K562 (cell line): ENCODE results near the gene SUGP1. TPM values are rescaled to one million over a fixed set of nuclear protein-coding genes. Genes with fewer than 3 reads are reported as not detected.

Source experiments
- ATAC-seq: fragments of 200-7000 bp; cut with Tn5 transposase; 3 replicates; pipeline ENCODE4 v1.9.1; 2020; ENCODE audit warnings: moderate library complexity
- BruUV-seq: library from RNA; stranded (reverse); fragments of 400-500 nt; replicated peaks from 2 replicates; lab custom pipeline; 2021; lab: Mats Ljungman, UMichigan
- CTCF ChIA-PET: fragments of 300-600 bp; formaldehyde crosslinking; extraction: SDS; loops from one replicate; lab custom pipeline; 2021; ENCODE audit warnings: low intra/inter-chr PET ratio; lab: Yijun Ruan, JAX
- POLR2A ChIA-PET: fragments of 300-600, 350-650 bp; sonication (Branson Sonifier 250); formaldehyde crosslinking; extraction: SDS; loops from one replicate; lab custom pipeline; 2021; ENCODE audit warnings: antibody characterized with exemption, inconsistent platforms; lab: Yijun Ruan, JAX
- DNase-seq, 4 experiments: peaks; one replicate each; pipeline versions ENCODE4 v3.0.0 to v3.0.0-alpha.2; 2011 to 2018; ENCODE audit warnings: low spot score in 3 of 4, mixed read lengths in 3 of 4; ENCODE audit errors: extremely low read depth in 1 of 4
- FAIRE-seq: peaks from 2 replicates; lab custom pipeline; 2011; peaks lifted over from hg19 to GRCh38; lab: Jason Lieb, UNC
- H2AFZ ChIP-seq: 2 replicates; pipeline ENCODE4 v1.6.0; 2011; ENCODE audit warnings: low read depth, low read length, control low read depth, inconsistent platforms
- H3K27ac ChIP-seq: fragments of 200-600 bp; 3 replicates; pipeline ENCODE4 v1.8.0; 2011; ENCODE audit warnings: low read depth, mild to moderate bottlenecking, control low read depth, inconsistent platforms, low read length, moderate library complexity, mixed read lengths; ENCODE audit errors: extremely low read depth
- H3K27me3 ChIP-seq, 2 experiments: fragments of 300-600 bp in 1 of 2; 2 replicates in 1 of 2; 3 replicates in 1 of 2; pipeline versions ENCODE4 v1.6.0 to v1.8.0; 2011; ENCODE audit warnings: inconsistent platforms in 2 of 2, low read length in 2 of 2, mild to moderate bottlenecking in 1 of 2, mixed read lengths in 1 of 2, moderate library complexity in 1 of 2; ENCODE audit not compliant: control insufficient read depth in 2 of 2, insufficient read depth in 2 of 2
- H3K36me3 ChIP-seq: fragments of 300-600 bp; 3 replicates; pipeline ENCODE4 v1.8.0; 2011; ENCODE audit warnings: mild to moderate bottlenecking, low read length, inconsistent platforms; ENCODE audit not compliant: control insufficient read depth, insufficient read depth
- H3K4me1 ChIP-seq, 2 experiments: fragments of 200-600 bp in 1 of 2; replicated peaks in 1 of 2; 2 replicates in 1 of 2; 3 replicates in 1 of 2; pipeline versions ENCODE4 v1.5.1 to v1.8.0; 2011; ENCODE audit warnings: inconsistent platforms in 2 of 2, low read length in 2 of 2, mild to moderate bottlenecking in 1 of 2, mixed read lengths in 1 of 2, moderate library complexity in 1 of 2; ENCODE audit not compliant: control insufficient read depth in 2 of 2, insufficient read depth in 2 of 2
- H3K4me2 ChIP-seq: 2 replicates; pipeline ENCODE4 v1.6.1; 2011; ENCODE audit warnings: low read length, control low read depth, inconsistent platforms, mixed read lengths; ENCODE audit not compliant: insufficient read depth
- H3K4me3 ChIP-seq: fragments of 200-600 bp; sonication (generic), shearing (Covaris generic); 2 replicates; pipeline ENCODE4 v1.5.1; 2016; ENCODE audit warnings: control low read depth, inconsistent platforms
- H3K79me2 ChIP-seq: fragments of 200-600 bp; 3 replicates; pipeline ENCODE4 v1.8.0; 2011; ENCODE audit warnings: low read length, inconsistent platforms; ENCODE audit not compliant: control insufficient read depth, insufficient read depth
- H3K9ac ChIP-seq, 2 experiments: 2 replicates each; pipeline versions ENCODE4 v1.6.0 to v1.6.1; 2011; ENCODE audit warnings: low read depth in 2 of 2, low read length in 2 of 2, control low read depth in 1 of 2, inconsistent platforms in 1 of 2, mild to moderate bottlenecking in 1 of 2, mixed read lengths in 1 of 2; ENCODE audit not compliant: insufficient read depth in 1 of 2
- H3K9me1 ChIP-seq: one replicate; pipeline ENCODE4 v1.6.0; 2011; ENCODE audit warnings: inconsistent platforms, mild to moderate bottlenecking, low read length, moderate library complexity; ENCODE audit not compliant: control insufficient read depth, insufficient read depth
- H3K9me3 ChIP-seq: replicated peaks from 2 replicates; pipeline ENCODE4 v1.5.1; 2011; ENCODE audit warnings: low read depth, low read length, inconsistent platforms; ENCODE audit not compliant: control insufficient read depth, insufficient read depth
- H4K20me1 ChIP-seq: replicated peaks from 2 replicates; pipeline ENCODE4 v1.6.1; 2011; ENCODE audit warnings: low read length, inconsistent platforms, mixed read lengths; ENCODE audit not compliant: control insufficient read depth, insufficient read depth
- BCL6 ChIP-seq: fragments of 250-450 bp; sonication (Bioruptor Pico); IDR thresholded peaks from 2 replicates; pipeline ENCODE4 v1.4.0; 2020
- CBX3 ChIP-seq, 2 experiments: IDR thresholded peaks; 1 replicate in 1 of 2; 2 replicates in 1 of 2; pipeline ENCODE4 v1.6.1; 2012; ENCODE audit warnings: inconsistent platforms in 2 of 2, low read length in 2 of 2, borderline replicate concordance in 1 of 2, control low read depth in 1 of 2
- DMBX1 ChIP-seq: fragments of 250-450 bp; sonication (Bioruptor Pico); IDR thresholded peaks from 2 replicates; pipeline ENCODE4 v1.8.0; 2022; ENCODE audit warnings: inconsistent platforms, mild to moderate bottlenecking, moderate library complexity, borderline replicate concordance
- ETS2 ChIP-seq: IDR thresholded peaks from 2 replicates; pipeline ENCODE4 v1.6.1; 2016; ENCODE audit warnings: borderline replicate concordance, missing genetic modification characterization, mild to moderate bottlenecking, moderate library complexity, missing compliant biosample characterization; ENCODE audit not compliant: poor library complexity, severe bottlenecking
- FIP1L1 ChIP-seq: fragments of 200-400 bp; formaldehyde crosslinking; IDR thresholded peaks from 2 replicates; pipeline ENCODE4 v1.6.1; 2018; ENCODE audit warnings: mild to moderate bottlenecking, low read depth, low read length; ENCODE audit not compliant: poor library complexity, severe bottlenecking
- HDAC2 ChIP-seq: fragments of 450-650 bp; IDR thresholded peaks from 2 replicates; pipeline ENCODE4 v1.6.1; 2016; ENCODE audit warnings: mild to moderate bottlenecking
- KDM2B ChIP-seq: fragments of 250-450 bp; sonication (Bioruptor Pico); IDR thresholded peaks from 2 replicates; pipeline ENCODE4 v1.8.0; 2021; ENCODE audit warnings: mild to moderate bottlenecking, moderate library complexity
- NR2C1 ChIP-seq, 2 experiments: fragments of 450-650 bp; IDR thresholded peaks; 2 replicates each; pipeline ENCODE4 v1.6.1; 2017; ENCODE audit warnings: mild to moderate bottlenecking in 2 of 2, antibody characterized with exemption in 1 of 2, inconsistent platforms in 1 of 2, missing compliant biosample characterization in 1 of 2, missing genetic modification characterization in 1 of 2
- POLR2B ChIP-seq: fragments of 450-650 bp; IDR thresholded peaks from 2 replicates; pipeline ENCODE4 v1.6.1; 2018; ENCODE audit warnings: low read depth; ENCODE audit not compliant: partially characterized antibody
- PTBP1 ChIP-seq: fragments of 200-400 bp; formaldehyde crosslinking; IDR thresholded peaks from 2 replicates; pipeline ENCODE4 v1.6.1; 2017; ENCODE audit warnings: low read depth, low read length
- RFX7 ChIP-seq: fragments of 250-450 bp; sonication (Bioruptor Pico); IDR thresholded peaks from 2 replicates; pipeline ENCODE4 v1.5.1; 2021; ENCODE audit warnings: mild to moderate bottlenecking
- SRSF3 ChIP-seq: fragments of 200-400 bp; formaldehyde crosslinking; IDR thresholded peaks from 2 replicates; pipeline ENCODE4 v1.6.1; 2016; ENCODE audit warnings: mild to moderate bottlenecking, low read length, moderate library complexity; ENCODE audit not compliant: insufficient read depth
- TEAD1 ChIP-seq, 2 experiments: fragments of 450-650 bp in 1 of 2; sonication (generic) in 1 of 2; formaldehyde crosslinking; IDR thresholded peaks; 2 replicates each; pipeline versions ENCODE4 v1.4.0 to v1.8.0; 2020 to 2022; ENCODE audit warnings: mild to moderate bottlenecking in 2 of 2, missing genetic modification reagents in 1 of 2
- ZHX1 ChIP-seq: fragments of 150-350 bp; conservative IDR thresholded peaks from 2 replicates; pipeline ENCODE4 v1.6.1; 2014; ENCODE audit warnings: low read length
- ZNF668 ChIP-seq: fragments of 250-450 bp; sonication (Bioruptor Pico); IDR thresholded peaks from 2 replicates; pipeline ENCODE4 v1.8.0; 2022; ENCODE audit warnings: mild to moderate bottlenecking, inconsistent platforms
- WGBS: fragments of 100-300 bp; shearing (Covaris generic); methylation state at CpG from one replicate; pipeline ENCODE4 v1.1.6; 2016; ENCODE audit warnings: low coverage, mixed read lengths; ENCODE audit not compliant: insufficient coverage; ENCODE audit errors: missing lambda C conversion rate; 5-methylcytosine and 5-hydroxymethylcytosine counted together
- in situ Hi-C: fragments of 300-500 bp; cut with MboI; formaldehyde crosslinking; loops from 4 replicates; pipeline ENCODE4 v1.15.0; 2018; ENCODE audit warnings: inconsistent platforms, mixed read lengths
- intact Hi-C: fragments of 100-400 bp; cut with micrococcal nuclease; formaldehyde crosslinking; loops from 2 replicates; pipeline ENCODE4 v1.14.2; 2022
- polyA plus RNA-seq, 8 experiments: library from polyadenylated mRNA; depleted of rRNA in 4 of 8; stranded (reverse) in 5 of 8; unstranded in 3 of 8; fragments of >200 nt; fragmentation: Nextera tagmentation in 2 of 8; fragmentation: Illumina TruSeq in 1 of 8; extraction: Ambion mirVana in 2 of 8; extraction: Trizol in 1 of 8; gene quantifications; 2 replicates each; pipeline versions ENCODE4 v1.2.1 to v1.2.3, GENCODE V29; 2011 to 2014; ENCODE audit warnings: inconsistent platforms in 1 of 8, missing spikeins in 1 of 8
- total RNA-seq, 7 experiments: library from RNA; depleted of rRNA in 6 of 7; stranded (reverse); fragments of >200 nt in 6 of 7; fragmentation: Illumina TruSeq in 2 of 7; extraction: Trizol in 2 of 7; gene quantifications; 2 replicates each; pipeline versions ENCODE4 v1.2.1 to v1.2.3, GENCODE V29; 2011 to 2021; ENCODE audit warnings: low replicate concordance in 1 of 7
- TF ChIP-seq, protein P1 (sequence below), 2 experiments: fragments of 200-800 bp in 1 of 2; sonication (Bioruptor generic) in 1 of 2; sonication (generic) in 1 of 2; formaldehyde crosslinking in 1 of 2; IDR thresholded peaks in 1 of 2; conservative IDR thresholded peaks in 1 of 2; 2 replicates each; pipeline versions ENCODE4 v1.5.0 to v1.6.1; 2016 to 2020; ENCODE audit warnings: missing compliant biosample characterization in 1 of 2, missing genetic modification characterization in 1 of 2, missing genetic modification reagents in 1 of 2
- TF ChIP-seq, protein P2 (sequence below), 3 experiments: fragments of 200-800 bp in 1 of 3; sonication (Bioruptor generic) in 1 of 3; sonication (generic) in 1 of 3; formaldehyde crosslinking in 1 of 3; IDR thresholded peaks; 2 replicates each; pipeline versions ENCODE4 v1.6.1 to v1.8.0; 2016 to 2022; ENCODE audit warnings: mild to moderate bottlenecking in 2 of 3, missing compliant biosample characterization in 2 of 3, missing genetic modification characterization in 2 of 3, missing genetic modification reagents in 1 of 3

The SUGP1 gene
- total and polyA plus RNA-seq, 9 of the 15 experiments (the other 6 are each of a cell fraction or from before 2014, with no cell fraction given) = 1.0 to 53.3 (median 32.4) TPM

GRCh38 chr19:19232261-19232721 lies 88.0 kb downstream of the SUGP1 start:
- 11% methylated on average over 19 of the region's 19 CpGs for WGBS
- DNase-seq = no peak
- H3K9me3 ChIP-seq = peaks cover 10% of the 10 kb centered on the region
- peaks cover 0 to 5% of the 10 kb centered on the region in 2 experiments; a peak in 3 of 5 replicates for H3K4me1 ChIP-seq
- no peaks in the 10 kb centered on the region for H3K79me2 ChIP-seq
- no peaks in the 10 kb centered on the region for H3K9me1 ChIP-seq
- H3K4me2 ChIP-seq = no peak overlapping the region
- no peak overlapping the region; a peak in 1 of 4 replicates for H3K9ac ChIP-seq
- H3K27me3 ChIP-seq = peaks cover 19 to 52% of the 10 kb centered on the region in 2 experiments; a peak in 4 of 5 replicates
- no peak for FAIRE-seq
- no TSS peak for BruUV-seq
- CTCF ChIA-PET = no interaction called here
- in situ Hi-C loops (no loop called here), intact Hi-C loops (no loop called here)
- H3K36me3 ChIP-seq = no peaks in the 10 kb centered on the region
- no peak overlapping the region for H2AFZ ChIP-seq
- POLR2A ChIA-PET = no interaction called here
- H3K27ac ChIP-seq = no peak overlapping the region
- no peak overlapping the region for H3K4me3 ChIP-seq
- no peak for ATAC-seq
- H4K20me1 ChIP-seq = peaks cover 4% of the 10 kb centered on the region; the same call in 1 of the 2 replicates
- no peak for TF ChIP-seq RFX7 (CRISPR knock-in tag)
- no peak for TF ChIP-seq DMBX1 (CRISPR knock-in tag)
- no peak for TF ChIP-seq KDM2B
- TF ChIP-seq FIP1L1 = no peak
- TF ChIP-seq CBX3 (IDR thresholded peaks at IDR 0.05; ENCODE audit: borderline replicate concordance in 1 of 2, low read length in 2 of 2) = no peak
- TF ChIP-seq NR2C1 (IDR thresholded peaks at IDR 0.05) = no peak
- TF ChIP-seq NR2C1 (tag; IDR thresholded peaks at IDR 0.05) = no peak
- TF ChIP-seq, protein P1, sequence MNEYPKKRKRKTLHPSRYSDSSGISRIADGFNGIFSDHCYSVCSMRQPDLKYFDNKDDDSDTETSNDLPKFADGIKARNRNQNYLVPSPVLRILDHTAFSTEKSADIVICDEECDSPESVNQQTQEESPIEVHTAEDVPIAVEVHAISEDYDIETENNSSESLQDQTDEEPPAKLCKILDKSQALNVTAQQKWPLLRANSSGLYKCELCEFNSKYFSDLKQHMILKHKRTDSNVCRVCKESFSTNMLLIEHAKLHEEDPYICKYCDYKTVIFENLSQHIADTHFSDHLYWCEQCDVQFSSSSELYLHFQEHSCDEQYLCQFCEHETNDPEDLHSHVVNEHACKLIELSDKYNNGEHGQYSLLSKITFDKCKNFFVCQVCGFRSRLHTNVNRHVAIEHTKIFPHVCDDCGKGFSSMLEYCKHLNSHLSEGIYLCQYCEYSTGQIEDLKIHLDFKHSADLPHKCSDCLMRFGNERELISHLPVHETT (CRISPR knock-in tag; conservative IDR thresholded peaks at IDR 0.05 in 1 of 2, IDR thresholded peaks at IDR 0.05 in 1 of 2) = no peak
- TF ChIP-seq ETS2 = no peak
- no peak for TF ChIP-seq SRSF3
- no peak for TF ChIP-seq PTBP1
- TF ChIP-seq TEAD1 (CRISPR knock-in tag; IDR thresholded peaks at IDR 0.05) = no peak
- no peak for TF ChIP-seq ZHX1
- TF ChIP-seq POLR2B = no peak
- no peak for TF ChIP-seq BCL6 (CRISPR knock-in tag)
- no peak for TF ChIP-seq HDAC2
- TF ChIP-seq, protein P2, sequence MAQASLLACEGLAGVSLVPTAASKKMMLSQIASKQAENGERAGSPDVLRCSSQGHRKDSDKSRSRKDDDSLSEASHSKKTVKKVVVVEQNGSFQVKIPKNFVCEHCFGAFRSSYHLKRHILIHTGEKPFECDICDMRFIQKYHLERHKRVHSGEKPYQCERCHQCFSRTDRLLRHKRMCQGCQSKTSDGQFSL (CRISPR knock-in tag; IDR thresholded peaks at IDR 0.05) = no peak
- TF ChIP-seq, protein P2 (tag; IDR thresholded peaks at IDR 0.05) = no peak
- no peak for TF ChIP-seq ZNF668 (CRISPR knock-in tag)
